Central memory CD4-positive, alpha-beta T cell (primary cell): Measurements from ENCODE around the gene SEC63.
A peak's percentile ranks its signal among the peaks of the same experiment; 100 is the strongest.
"Not testable (repeated sequence)": the region's sequence is repeated elsewhere in the genome, so short reads cannot be mapped to it uniquely, and the experiment has no call there.

Experiments used
- DNase-seq: peaks from one replicate; pipeline ENCODE4 v3.0.0; 2022

Gene SEC63

DNA sequence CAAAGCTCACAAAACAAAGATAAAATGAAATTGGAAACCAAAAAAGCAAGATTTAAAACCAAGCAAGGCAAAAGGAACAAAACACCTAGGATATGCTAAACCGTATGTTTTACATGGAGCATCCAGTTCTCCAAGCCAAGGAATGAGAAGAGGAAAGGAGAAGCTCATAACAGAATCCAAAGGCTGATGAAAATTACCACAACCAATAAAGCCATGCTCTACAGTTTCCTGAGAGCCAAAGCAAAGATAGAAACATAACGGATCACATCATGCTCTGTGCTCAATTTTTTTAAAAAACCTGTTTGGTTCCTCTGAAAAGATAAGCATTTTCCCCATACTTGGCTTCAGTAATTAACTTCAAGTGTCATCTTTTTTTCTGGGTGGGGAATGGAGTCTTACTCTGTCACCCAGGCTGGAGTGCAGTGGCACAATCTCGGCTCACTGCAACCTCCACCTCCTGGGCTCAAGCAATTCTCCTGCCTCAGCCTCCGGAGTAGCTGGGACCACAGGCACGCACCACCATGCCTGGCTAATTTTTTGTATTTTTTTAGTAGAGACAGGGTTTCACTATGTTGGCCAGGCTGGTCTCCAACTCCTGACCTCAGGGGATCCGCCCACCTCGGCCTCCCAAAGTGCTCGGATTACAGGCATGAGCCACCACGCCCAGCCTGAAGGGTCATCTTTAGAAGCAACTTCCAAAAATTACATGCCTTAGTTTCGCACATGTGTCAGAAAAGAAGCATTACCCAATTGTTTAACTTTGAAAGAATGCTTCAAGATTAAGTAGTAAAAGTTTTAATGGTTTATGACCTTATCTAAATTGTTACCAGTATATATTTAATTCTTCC lies 31.1 kb downstream of the SEC63 start:
- DNase-seq: not testable (repeated sequence)

DNA sequence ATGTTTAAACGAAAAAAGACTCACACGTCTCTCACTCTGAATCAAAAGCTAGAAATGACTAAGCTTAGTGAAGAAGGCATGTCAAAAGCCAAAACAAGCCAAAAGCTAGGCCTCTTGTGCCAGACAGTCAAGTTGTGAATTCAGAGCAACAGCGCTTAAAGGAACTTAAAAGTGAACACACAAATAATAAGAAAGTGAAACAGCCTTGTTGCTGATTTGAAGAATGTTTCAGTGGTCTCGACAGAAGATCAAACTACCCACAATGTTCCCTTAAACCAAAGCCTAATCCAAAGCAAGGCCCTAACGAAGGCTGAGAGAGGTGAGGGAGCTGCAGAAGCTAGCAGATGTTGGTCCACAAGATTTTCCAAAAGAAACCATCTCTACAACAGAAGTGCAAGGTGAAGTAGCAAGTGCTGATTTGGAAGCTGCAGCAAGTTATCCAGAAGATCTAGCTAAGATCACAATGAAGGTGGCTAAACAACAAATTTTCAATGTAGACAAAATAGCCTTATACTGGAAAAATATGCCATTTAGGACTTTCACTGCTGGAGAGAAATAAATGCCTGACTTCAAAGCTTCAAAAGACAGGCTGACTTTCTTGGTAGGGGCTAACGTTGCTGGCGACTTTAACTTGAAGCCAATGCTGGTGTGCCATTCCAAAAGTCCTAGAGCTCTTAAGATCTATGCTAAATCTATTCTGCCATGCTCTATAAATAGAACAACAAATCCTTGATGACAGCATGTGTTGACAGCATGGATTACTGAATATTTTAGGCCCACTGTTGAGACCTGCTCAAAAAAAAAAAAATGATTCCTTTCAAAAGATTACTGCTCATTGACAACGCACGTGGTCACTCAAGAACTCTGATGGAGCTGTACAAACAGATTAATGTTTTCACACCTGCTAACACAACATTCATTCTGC lies 40.3 kb downstream of the SEC63 start:
- DNase-seq: no peak

DNA sequence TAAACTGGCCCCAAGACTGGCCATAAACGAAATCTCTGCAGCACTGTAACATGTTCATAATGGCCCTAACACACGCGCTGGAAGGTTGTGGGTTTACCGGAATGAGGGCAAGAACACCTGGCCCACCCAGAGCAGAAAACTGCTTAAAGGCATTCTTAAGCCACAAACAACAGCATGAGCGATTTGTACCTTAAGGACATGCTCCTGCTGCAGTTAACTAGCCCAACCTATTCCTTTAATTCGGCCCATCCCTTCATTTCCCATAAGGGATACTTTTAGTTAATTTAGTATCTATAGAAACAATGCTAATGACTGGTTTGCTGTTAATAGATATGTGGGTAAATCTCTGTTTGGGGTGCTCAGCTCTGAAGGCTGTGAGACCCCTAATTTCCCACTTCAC lies 41.0 kb downstream of the SEC63 start:
- DNase-seq: not testable (repeated sequence)

DNA sequence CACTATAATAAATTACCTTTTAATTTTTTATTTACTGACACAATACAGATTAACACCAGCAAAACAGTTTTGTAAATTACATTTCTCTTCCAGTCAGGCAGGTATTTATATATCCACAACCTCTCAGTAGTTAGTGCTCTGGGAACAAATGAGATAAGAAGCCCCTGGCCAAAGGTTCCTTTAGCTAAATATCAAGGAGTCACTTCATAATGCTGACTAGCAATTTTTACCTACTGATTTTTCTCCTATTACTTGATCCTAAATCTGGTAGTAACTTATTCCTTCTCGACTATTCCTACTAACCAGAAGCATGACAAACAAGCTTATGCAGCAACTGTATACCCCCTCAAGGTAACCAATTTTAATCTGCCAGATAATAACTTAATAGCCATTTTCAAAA lies 46.3 kb downstream of the SEC63 start:
- no peak for DNase-seq

DNA sequence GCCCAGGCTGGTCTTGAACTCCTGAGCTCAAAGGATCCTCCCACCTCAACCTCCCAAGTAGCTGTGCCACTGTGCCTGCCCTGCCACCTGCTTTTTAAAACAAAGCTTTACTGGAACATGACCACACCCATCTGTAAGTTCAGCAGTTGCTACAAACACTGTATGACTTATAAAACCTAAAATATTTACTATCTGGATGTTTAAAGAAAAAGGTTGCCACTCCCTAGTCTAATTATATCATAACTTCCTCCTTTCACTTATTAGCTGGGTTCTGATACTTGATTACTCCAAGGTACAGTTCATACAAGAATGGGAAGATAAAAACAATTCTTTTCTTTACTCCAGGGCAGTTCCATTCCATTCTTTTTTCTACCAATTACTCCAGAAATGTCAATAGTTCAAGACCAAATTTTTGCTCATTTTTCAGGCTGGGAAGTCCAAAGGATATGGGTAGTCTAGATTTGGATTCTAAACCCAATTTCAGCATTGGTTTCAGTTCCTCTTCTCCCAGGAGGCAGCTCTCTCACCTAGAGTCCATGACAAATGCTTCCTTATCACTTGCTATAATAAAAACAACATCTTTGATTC lies 63.1 kb downstream of the SEC63 start:
- no peak for DNase-seq

DNA sequence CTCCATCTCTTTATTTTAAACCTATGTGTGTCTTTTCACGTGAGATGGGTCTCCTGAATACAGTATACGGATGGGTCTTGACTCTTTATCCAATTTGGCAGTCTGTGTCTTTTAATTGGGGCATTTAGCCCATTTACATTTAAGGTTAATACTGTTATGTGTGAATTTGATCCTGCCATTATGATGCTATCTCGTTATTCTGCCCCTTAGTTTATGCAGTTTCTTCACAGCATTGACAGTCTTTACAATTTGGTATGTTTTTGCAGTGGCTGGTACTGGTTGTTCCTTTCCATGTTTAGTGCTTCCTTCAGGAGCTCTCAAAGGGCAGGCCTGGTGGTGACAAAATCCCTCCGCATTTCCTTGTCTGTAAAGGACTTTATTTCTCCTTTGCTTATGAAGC lies 67.6 kb downstream of the SEC63 start:
- not testable (repeated sequence) for DNase-seq

DNA sequence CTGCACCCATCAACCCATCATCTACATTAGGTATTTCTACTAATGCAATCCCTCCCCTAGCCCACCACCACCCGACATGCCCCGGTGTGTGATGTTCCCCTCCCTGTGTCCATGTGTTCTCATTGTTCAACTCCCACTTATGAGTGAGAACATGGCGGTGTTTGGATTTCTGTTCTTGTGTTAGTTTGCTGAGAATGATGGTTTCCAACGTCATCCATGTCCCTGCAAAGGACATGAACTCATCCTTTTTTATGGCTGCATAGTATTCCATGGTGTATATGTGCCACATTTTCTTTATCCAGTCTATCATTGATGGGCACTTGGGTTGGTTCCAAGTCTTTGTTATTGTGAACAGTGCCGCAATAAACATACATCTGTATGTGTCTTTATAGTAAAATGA lies 72.1 kb downstream of the SEC63 start:
- not testable (repeated sequence) for DNase-seq

DNA sequence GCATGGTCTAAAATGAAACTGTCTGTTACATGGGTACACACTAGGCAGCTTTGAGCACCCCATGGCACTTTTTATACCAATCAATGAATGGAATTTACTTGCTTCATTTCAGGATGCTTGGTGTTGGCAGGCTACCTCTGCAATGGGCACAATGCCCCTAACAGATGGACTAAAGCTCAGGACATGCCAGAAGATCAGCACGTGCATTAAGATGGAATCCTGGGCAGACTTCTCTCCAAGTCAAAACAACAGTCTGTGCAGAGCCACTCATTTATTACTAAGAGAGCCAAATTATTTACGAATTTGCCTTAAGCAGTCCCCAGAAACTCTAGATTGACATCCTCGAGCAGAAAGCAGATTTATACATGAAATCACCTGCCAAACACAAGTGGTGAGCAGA lies 78.1 kb downstream of the SEC63 start:
- no peak for DNase-seq

DNA sequence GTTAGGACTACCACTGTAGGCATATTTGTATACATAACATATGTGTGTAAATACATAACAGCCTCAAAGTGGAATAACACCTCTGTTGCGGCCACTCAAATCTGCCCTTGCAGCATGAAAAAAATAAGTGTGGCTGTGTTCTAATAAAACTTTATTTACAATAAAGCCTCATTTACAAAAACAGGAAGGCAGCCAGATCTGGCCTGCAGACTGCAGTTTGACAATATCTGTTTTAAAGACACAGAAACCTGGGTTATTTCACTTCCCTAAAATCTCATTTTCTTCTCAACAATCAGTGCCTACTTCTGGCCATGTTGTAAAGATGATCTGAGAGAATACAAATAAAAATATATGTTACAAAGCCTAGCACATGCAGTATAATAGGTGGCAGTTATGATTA lies 80.0 kb downstream of the SEC63 start:
- DNase-seq: no peak

DNA sequence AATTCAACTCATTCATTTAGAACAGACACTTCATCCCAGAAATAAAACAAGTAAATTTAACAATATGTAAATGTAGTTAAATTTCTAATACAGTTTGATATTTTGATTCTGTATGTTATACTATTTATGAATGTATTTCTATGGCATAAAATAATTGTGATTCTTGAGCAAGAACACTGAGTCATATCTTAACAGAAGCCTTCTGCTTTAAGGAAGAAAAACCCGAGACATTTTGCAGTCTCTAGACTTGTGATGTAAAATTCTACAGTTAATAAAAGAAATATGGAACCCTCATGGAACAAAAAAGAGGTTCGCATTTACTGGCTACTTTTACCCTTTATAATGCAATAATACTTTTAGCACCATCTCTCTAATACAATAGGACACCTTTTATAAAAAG lies 86.0 kb downstream of the SEC63 start:
- no peak for DNase-seq

DNA sequence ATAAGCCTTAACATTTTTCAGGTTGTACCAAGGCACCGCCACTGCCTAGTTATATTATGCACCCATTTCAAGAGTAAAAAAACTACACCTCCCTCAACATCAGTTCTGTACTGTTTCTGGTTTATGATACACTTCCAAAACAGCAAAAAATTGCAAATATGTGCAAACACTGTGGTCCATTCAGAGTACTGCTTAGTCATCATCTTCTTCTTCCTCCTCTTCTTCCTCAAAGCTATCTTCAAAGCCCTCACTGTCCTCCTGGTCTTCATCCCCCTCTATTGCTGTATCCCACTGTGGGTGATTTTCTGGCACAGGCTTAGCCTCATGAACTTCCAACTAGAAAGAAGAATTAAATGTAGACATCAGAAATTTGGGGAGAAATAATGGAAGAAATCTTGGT lies 86.5 kb downstream of the SEC63 start:
- DNase-seq: not testable (repeated sequence)

DNA sequence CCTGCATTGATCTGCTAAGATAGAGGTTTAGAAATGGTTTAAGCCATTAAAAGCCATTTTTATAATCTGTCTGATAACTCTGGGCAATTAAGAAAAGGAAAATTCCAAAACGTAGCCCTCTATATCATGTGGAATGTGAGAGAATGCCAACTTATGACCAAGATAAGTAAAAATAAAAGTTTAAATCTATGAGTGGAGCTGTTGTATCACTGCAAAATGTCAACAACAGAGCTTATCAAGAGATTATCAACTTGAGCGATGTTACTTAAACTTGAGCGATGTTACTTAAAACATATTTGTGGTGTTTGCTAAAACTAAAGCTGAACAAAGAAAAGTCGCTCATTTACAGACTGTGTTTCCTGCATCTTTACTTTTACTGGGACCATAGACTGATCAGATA lies 87.0 kb downstream of the SEC63 start:
- no peak for DNase-seq

DNA sequence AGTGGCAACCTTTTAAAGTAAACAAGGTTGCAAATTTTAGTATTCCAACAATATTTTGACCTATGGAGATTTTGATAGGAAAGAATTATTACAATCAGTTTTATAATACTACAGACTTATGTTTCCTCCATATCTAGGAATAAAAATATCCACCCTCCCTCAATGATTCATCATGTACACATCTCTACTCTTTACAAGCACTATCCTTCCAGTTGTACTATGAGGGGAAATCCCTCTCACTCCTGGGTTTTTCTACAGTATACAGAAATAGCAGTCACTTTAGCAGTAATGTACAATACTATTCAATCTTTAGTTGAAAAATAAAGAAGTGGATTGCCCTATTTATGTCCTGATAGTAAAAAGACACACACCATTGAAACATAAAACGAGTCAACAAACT lies 87.6 kb downstream of the SEC63 start:
- no peak for DNase-seq

DNA sequence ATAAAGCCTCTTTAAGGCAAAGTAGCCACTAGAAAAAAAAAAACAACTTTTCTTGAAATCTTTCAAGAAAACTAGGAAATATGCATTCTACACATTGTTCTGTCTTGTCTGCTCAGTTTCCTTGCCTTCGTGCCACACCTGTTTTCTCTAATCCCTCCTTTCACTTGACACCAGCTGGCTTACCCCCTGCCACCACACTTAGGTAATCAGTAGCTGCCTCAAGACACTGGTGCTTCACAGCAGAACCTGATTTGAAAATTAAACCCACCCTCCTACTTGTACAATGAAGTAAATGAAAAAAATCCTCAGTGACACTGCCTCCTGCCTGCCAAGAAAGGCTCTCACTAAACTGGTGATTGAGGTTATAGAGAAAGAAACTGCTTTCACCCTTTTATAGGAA lies 88.1 kb downstream of the SEC63 start:
- DNase-seq: no peak

DNA sequence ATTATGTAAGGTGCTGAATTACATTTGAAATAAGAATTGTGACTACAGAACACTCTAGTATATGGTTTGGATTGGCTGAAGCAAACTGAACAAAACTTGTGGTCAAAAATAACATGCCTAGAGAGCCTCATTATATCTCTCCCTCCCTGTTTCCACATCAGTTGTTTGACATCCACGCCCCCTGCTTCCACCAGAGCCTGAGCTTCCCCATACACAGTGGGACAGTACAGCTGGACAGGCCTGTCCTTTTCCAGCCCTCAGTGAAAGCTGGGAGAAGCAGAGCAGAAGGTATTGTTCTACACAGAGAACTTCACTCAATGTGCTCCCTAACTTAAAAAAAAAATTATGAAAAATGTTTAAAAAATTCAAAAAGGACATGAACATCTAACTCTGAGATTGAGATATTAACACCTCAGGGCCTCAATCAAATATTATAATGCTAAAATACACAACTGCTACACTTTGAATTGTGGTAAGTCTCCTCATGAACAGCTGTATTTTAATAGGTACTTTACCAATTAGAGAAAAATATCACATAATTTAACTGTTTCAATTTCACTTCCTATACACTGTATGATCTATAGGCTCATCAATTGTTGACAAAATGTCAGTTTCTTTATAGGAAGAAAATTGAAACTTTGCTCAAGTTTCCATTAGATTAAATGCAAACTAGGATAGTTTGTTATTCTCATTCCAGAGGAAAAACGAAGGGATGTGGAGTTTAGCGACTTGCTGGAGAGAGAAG lies 89.0 kb downstream of the SEC63 start:
- no peak for DNase-seq

DNA sequence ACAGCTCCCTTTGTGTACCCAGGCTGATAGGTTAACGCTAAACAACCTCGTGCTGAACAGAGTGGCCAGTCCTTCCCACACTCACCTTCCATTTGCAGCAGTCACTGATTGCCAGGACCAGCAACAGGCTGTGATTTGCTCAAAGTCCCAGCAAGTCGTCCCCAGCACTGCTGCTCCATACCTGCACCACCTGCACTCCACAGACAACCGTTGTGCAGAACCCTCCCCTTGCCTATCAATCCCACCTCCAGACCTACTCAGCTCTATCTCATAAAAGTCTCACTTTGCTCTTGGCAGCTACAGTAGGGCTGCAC lies 90.7 kb downstream of the SEC63 start:
- DNase-seq: no peak

DNA sequence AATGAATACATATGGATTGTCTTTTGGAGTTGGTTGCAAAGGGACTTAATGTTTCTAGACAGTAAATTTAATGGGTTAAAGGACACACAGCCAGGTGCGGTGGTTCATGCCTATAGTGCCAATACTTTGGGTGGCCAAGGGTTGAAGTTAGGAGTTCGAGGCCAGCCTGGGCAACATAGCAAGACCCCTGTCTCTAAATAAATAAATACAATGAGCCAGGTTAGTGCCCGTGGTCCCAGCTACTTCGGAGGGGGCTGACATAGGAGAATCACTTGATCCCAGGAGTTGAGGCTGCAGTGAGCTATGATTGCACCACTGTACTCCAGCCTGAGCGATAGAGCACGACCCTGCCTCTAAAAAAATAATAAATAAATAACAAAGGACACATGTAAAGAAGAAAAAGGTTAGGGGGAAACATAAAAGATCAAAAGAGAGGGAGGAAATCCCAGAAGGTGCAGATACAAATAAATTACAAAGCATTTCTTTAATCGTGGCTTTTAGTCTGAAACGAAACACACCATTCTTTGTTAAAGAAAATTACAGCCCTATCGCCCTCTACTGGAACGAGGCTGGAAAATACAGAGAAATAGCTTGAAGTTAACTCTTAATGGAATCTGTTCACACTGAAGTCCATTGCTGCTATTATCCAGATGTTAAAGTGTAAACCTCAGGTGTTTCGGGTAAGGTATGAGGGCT lies 91.3 kb downstream of the SEC63 start:
- DNase-seq: peak; percentile 38

DNA sequence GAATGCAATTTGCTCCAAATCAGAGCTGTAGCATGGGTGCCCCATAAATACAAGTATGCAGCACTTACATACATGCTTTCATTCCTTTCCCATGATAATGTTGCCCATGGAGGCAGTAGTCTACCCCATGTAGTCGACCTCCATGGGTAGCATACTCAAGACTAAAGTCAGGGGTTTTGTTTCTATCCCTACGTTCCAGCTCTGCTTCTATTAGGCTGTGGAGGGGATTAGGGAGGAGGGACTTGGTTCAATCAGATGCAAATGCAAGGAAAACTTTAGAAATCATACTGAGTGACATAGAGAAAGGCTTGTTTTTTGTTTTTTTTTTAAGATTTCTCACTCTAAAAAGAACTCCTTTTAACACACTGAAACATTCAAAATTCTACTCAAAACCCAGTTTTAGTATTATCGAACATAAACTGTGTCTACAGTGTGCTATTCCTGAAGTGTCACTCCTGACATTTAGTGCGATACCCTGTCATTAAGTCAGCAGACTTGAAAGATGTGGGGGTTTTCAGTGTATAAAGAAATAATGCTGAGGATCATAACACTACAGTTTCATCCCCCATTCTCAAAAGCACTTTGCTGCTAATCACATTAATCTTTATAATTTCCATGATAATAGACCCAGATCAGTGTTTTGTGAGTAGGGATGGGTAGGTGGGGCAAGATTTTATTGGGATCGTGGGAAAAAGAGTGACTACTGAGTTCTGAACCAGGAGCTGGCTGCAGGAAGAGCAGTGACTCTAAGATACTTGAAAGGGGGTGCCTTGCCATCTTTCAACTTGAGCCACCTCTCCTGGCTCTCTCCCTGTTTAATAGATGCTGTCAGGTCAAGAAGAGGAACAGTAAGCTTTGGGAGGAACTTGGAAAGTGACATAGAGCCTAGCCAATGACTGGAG lies 93.5 kb downstream of the SEC63 start:
- no peak for DNase-seq

DNA sequence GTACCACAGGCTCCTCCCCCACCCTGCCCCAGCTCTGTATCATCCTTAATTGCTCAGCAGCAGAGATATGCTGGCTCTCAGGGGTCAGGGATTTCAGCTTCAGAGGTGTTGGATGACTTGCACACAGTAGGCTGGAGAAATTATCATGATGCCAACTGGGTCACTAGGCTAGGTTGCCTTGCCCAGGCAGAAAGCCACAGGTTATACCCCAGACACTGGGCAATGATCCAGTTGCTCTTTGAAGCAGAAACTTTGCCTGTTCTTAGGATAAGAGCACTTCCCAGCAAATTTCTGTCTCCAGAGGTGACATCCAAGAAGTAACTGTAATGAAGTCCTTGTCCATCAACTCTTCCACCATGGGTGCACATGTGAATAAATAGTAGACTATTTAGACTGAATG lies 95.6 kb downstream of the SEC63 start:
- no peak for DNase-seq

DNA sequence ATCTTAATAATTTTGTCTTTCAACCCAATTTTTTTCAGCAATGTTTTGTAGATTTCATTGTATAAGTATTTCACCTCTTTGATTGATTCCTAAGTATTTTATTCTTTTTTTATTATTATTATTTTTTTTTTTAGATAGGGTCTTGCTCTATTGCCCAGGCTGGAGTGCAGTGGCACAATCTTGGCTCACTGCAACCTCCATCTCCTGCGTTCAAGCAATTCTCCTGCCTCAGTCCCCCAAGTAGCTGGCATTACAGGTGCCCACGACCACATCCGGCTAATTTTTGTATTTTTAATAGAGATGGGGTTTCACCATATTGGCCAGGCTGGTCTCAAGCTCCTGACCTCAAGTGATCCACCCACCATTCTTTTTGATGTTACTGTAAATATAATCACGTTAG lies 97.0 kb downstream of the SEC63 start:
- not testable (repeated sequence) for DNase-seq

DNA sequence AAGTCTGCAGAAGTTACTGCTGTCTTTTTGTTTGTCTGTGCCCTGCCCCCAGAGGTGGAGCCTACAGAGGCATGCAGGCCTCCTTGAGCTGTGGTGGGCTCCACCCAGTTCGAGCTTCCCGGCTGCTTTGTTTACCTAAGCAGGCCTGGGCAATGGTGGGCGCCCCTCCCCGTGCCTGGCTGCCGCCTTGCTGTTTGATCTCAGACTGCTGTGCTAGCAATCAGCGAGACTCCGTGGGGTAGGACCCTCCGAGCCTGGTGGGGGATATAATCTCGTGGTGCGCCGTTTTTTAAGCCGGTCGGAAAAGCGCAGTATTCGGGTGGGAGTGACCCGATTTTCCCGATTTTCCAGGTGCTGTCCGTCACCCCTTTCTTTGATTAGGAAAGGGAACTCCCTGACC lies 97.9 kb downstream of the SEC63 start:
- DNase-seq: not testable (repeated sequence)
